Sciatic nerve (tissue), 2 donors: ENCODE measurements around the gene AXL. TPM values are rescaled to one million over a fixed set of nuclear protein-coding genes. Genes with fewer than 3 reads are reported as not detected.
"Not testable (repeated sequence)": the region's sequence is repeated elsewhere in the genome, so short reads cannot be mapped to it uniquely, and the experiment has no call there.

Source experiments
- ATAC-seq: fragments of 200-7000 bp; cut with Tn5 transposase; one replicate; pipeline ENCODE4 v1.9.1; 2020; ENCODE audit warnings: mild to moderate bottlenecking, moderate library complexity
- DNase-seq: peaks from one replicate; pipeline ENCODE4 v3.0.0-alpha.2; 2020; ENCODE audit warnings: low spot score
- intact Hi-C: fragments of 100-400 bp; cut with DNase I; formaldehyde crosslinking; loops from one replicate; pipeline ENCODE4 v1.14.2; 2022
- total RNA-seq: library from RNA; stranded (reverse); fragmentation: NEBNext Ultra II Directional; extraction: Animal tissue kit (Norgen Biotek cat#: 25700); gene quantifications from one replicate; pipeline ENCODE4 v1.2.1, GENCODE V29; 2021
- donor health status: DM: no; HTN: no; CAD: no.
- donor health status: DM: no; HTN: no; CAD: no.

The AXL gene
- total RNA-seq, 1 donor from 2014 or later: 65.8 TPM

DNA sequence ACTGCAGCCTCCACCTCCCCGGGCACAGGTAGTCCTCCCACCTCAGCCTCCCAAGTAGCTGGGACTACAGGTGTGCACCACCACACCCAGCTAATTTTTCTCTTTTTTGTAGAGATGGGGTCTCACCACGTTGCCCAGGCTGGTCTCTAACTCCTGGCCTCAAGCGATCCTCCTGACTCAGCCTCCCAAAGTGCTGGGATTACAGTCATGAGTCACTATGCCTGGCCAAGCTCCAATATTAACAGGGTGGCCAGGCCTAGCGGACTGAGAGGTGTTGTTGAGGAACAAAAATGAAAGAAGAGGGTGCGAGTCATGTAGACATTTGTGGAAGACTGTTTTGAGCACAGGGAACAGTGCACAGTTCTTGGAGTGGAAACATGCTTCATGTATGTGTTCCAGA lies 10.3 kb downstream of the AXL start:
- DNase-seq, ATAC-seq, intact Hi-C loops: not testable (repeated sequence)

GRCh38 chr19:41230067-41230857 lies 11.2 kb downstream of the AXL start:
- no peak for ATAC-seq
- intact Hi-C loops: no loop called here
- DNase-seq: no peak

- no peak for ATAC-seq
- intact Hi-C loops: no loop called here
These were observed 13.7 kb downstream of the AXL start for GRCh38 chr19:41232686-41233085.

DNA sequence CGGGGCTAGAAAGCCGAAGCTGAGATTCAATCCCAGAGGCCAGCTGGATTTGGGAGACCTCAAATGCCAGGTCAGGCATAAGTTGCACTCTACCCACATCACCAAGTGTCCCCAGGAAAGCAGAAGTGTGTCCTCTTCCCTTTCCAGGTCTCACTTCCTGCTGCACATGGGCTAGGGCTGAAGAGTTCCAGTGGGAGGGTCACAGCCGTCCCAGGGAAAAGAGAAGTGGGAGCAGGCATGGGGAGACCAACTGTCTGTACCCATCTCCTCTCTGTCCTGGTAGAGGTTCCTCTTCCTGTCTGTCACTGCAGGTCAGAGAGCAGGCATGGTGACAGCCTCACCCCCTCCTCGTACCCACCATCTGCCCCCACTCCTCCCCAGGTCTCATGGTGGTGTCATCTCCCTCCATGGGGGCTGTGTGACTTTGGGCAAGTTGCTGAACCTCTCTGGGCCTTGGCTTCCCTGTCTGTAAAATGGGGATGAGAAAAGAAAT lies 14.8 kb downstream of the AXL start:
- intact Hi-C loops: no loop called here
- peak; percentile 72 for ATAC-seq
- no peak for DNase-seq

More at GRCh38 chr19:41232686-41233085, 13.7 kb downstream of the AXL start:
- no peak for DNase-seq

DNA sequence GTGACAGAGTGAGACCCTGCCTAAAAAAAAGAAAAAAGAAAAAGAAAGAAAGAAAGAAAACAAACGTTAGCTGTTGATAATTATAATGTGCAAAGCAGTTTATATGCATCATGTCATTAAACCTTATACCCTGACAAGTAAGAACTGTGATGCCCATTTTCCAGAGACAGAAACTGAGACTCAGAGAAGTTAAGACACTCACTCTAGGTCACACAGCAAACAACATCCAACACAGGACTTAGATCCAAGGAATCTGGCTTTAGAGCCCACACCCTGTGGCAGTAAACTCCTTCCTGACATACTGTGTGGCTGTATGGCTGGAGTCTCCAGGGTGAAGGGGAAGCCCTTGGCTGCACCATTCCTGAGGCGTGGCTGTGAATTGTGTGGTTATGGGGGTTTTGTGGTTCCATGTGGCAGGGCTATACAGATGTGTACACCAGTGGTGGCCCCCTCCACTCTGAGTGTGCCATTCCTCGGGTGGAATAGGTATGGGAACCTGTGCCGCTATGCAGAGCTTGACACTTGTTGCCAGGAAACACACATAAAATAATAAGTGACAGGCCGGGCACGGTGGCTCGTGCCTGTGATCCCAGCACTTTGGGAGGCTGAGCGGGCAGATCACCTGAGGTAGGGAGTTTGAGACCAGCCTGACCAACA lies 15.6 kb downstream of the AXL start:
- intact Hi-C loops: no loop called here
- no peak for DNase-seq
- no peak for ATAC-seq

GRCh38 chr19:41235480-41235879 lies 16.5 kb downstream of the AXL start:
- intact Hi-C loops: no loop called here
- DNase-seq: no peak

GRCh38 chr19:41238244-41238643 lies 19.2 kb downstream of the AXL start:
- DNase-seq: no peak
- intact Hi-C loops: no loop called here
- ATAC-seq: no peak

More at GRCh38 chr19:41235480-41235879, 16.5 kb downstream of the AXL start:
- ATAC-seq: no peak

DNA sequence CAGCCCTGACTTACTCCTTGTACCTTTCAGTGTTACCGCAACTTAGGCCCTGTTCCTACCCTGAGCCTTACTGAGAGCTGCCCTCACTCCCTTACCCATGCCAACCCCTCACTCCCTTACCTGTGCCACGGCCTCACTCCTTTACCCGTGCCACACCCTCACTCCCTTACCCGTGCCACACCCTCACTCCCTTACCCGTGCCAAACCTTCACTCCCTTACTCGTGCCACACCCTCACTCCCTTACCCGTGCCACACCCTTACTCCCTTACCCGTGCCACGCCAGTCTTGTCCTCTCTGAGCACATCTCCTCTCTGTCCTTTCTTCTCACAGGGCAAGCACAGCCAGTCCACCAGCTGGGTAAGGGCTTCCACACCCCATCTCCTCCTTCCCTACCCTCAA lies 20.3 kb downstream of the AXL start:
- no peak for DNase-seq
- intact Hi-C loops: no loop called here
- no peak for ATAC-seq

GRCh38 chr19:41239961-41240574 lies 21.0 kb downstream of the AXL start:
- intact Hi-C loops: no loop called here
- no peak for ATAC-seq
- no peak for DNase-seq

DNA sequence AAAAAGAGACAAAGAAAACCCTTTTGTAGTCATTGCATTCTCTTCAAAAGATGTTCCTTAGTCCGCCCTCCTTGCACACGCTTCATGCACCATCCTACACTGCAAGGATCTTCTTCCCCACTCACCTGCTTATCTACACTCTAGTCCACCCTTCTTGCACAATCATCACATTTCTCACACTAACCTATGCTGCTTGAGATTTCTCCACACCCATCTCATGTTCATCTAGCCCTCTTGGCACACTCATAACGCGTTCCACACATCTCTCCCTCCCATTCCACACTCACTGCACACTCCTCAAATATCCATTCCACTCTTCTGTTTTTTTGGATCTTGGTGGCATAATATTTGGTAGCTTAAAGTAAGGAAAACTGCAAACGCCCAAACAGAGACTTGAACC lies 22.8 kb downstream of the AXL start:
- intact Hi-C loops: no loop called here
- no peak for ATAC-seq

DNA sequence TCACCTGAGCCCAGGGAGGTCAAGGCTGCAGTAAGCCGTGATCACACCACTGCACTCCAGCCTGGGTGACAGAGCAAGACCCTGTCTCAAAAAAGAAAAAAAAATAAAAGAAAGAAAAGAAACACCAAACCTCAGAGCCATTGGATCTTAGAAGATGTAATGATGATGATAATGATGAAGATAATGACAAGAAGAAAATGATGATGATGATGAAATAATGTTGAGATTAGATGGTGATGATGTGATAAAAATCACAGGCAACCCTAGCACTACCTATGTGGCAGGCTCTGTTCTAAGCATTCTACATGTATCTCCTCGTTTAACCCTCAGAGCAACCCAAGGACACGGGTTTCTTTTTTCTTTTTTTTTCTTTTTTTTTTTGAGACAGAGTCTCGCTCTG lies 25.1 kb downstream of the AXL start:
- ATAC-seq (no peak), DNase-seq (no peak)
- intact Hi-C loops: no loop called here

More for the DNA sequence above, 22.8 kb downstream of the AXL start:
- no peak for DNase-seq

DNA sequence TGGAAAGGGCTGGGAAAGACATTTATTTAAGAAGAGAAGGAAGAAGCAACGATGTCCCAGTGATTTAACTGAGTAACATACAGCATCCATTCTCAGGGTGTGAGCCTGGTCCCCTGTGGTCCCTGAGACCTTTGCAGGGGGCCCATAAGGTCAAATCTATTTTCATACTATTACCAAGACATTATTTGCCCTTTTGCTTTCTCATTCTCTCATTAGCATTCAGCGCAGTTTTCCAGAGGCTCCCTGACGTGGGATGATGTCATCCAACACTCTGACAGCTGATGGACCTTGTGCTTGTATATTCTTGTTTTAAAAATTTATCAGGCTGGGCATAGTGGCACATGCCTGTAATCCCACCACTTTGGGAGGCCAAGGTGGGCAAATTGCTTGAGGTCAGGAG lies 26.8 kb downstream of the AXL start:
- intact Hi-C loops: no loop called here
- DNase-seq (no peak), ATAC-seq (no peak)

DNA sequence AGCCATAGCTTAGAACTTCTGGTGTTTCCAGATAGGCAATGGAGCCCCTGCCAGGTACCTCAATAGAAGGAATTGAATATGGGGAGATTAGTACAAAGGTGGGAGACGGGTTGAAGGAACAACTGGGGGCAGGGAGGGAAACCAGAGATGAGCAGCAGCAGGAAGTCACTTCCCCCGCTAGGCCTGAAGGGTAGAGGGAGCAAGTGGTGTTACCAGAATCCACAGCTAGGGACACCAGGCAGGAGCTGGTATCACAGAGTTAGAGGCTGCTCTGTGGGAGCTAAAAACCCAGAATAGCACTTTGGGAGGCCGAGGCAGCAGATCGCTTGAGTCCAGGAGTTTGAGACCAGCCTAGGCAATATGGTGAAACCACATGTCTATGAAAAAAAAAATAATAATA lies 29.9 kb downstream of the AXL start:
- no peak for ATAC-seq
- intact Hi-C loops: no loop called here
- no peak for DNase-seq

GRCh38 chr19:41249707-41250423 lies 30.8 kb downstream of the AXL start:
- DNase-seq: no peak
- ATAC-seq: no peak
- intact Hi-C loops: no loop called here

- ATAC-seq: no peak
- intact Hi-C loops: no loop called here
These were observed 34.6 kb downstream of the AXL start for GRCh38 chr19:41253660-41254059.

DNA sequence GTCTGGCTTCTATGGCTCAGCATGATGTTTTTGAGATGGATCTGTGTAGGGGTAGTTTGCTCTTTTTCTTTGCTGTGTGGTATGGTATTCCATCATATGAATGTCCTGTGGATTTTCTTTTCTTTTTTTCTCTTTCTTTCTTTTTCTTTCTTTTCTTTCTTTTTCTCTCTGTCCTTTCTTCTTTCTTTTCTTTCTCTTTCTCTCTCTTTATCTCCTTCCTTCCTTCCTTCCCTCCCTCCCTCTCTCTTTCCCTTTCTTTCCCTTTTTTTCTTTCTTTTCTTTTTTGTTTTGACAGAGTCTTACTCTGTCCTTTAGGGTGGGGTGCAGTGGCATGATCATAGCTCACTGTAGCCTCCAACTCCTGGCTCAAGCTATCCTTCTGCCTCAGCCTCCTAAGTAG lies 36.1 kb downstream of the AXL start:
- intact Hi-C loops: loop anchor here (5.0 kb wide), 1 partner anchor 48 kb away; no protein-coding TSS in a partner anchor
- ATAC-seq (no peak), DNase-seq (no peak)

More at GRCh38 chr19:41253660-41254059, 34.6 kb downstream of the AXL start:
- no peak for DNase-seq

- ATAC-seq: no peak
- no peak for DNase-seq
- intact Hi-C loops: no loop called here
These were observed 42.6 kb downstream of the AXL start for GRCh38 chr19:41261474-41262190.

DNA sequence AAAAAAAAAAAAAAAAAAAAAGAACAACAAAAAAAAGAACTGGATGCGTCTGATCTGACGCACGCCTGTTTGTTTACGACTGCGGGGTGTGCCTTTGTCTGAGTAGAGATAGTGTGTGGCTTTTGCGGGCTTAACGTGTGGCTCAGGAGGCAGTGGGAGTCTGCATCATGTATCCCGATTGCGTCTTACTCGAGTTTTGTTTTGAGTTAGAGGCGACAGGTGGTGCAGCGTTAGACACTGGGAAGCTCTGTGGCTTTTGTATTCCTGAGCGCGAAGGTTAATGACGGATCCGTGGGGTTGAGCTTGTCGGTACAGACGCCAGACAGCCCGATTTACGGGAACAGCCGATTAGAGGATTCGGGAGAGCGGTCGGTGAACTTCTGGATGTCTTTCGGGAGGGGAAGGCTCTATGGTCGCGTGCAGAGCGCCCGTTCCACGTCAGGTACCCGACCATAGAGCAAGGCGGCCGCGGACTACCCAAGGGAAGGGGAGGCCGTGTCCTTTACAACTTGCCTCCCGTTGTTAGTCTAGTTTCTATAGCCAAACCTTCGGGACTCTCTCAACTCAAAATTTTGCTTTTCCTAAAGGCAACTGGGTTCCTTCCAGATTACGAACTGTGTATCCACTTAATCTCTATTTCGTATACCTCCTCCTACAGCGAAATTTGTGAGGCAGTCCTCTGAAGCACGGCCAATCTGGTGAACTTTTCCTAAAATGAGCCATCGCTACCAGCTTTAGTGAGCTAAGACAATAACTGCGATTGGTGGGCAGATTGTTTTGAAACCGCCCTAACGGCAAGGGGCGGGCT lies 44.2 kb downstream of the AXL start:
- peak; percentile 50 for ATAC-seq
- intact Hi-C loops: no loop called here
- DNase-seq: peak; percentile 81
